HepG2 (cell line): ENCODE data around the gene SMAP2. TPM values are rescaled to one million over a fixed set of nuclear protein-coding genes. Genes with fewer than 3 reads are reported as not detected.

ENCODE experiments used
- ATAC-seq: fragments of 200-7000 bp; cut with Tn5 transposase; 3 replicates; pipeline ENCODE4 v1.9.1; 2020; ENCODE audit warnings: mild to moderate bottlenecking, moderate library complexity
- BruUV-seq: library from RNA; stranded (reverse); fragments of 400-500 nt; replicated peaks from 2 replicates; lab custom pipeline; 2021; lab: Mats Ljungman, UMichigan
- CTCF ChIA-PET: fragments of 300-600 bp; formaldehyde crosslinking; extraction: SDS; loops from one replicate; lab custom pipeline; 2021; ENCODE audit warnings: low total read pairs, inconsistent platforms, low intra/inter-chr PET ratio; lab: Yijun Ruan, JAX
- POLR2A ChIA-PET: fragments of 350-600 bp; sonication (Branson Sonifier 250); formaldehyde crosslinking; loops from one replicate; lab custom pipeline; 2020; ENCODE audit warnings: antibody characterized with exemption, inconsistent platforms; lab: Yijun Ruan, JAX
- DNase-seq: peaks from one replicate; pipeline ENCODE4 v3.0.0-alpha.2; 2015; ENCODE audit warnings: low spot score
- FAIRE-seq: peaks from 3 replicates; lab custom pipeline; 2011; peaks lifted over from hg19 to GRCh38; lab: Jason Lieb, UNC
- H2AFZ ChIP-seq: one replicate; pipeline ENCODE4 v1.6.1; 2011; ENCODE audit warnings: low read length, inconsistent platforms
- H3K27ac ChIP-seq: fragments of 300-600 bp; 3 replicates; pipeline ENCODE4 v1.8.0; 2011; ENCODE audit warnings: mixed run types, mild to moderate bottlenecking, mixed read lengths, low read length, inconsistent platforms; ENCODE audit not compliant: insufficient read depth; ENCODE audit errors: extremely low read length
- H3K27me3 ChIP-seq, 2 experiments: fragments of 200-600 bp in 1 of 2; 2 replicates in 1 of 2; 3 replicates in 1 of 2; pipeline versions ENCODE4 v1.6.0 to v1.8.0; 2011; ENCODE audit warnings: low read length in 2 of 2, mild to moderate bottlenecking in 2 of 2, moderate library complexity in 2 of 2, inconsistent platforms in 1 of 2; ENCODE audit not compliant: insufficient read depth in 2 of 2, control insufficient read depth in 1 of 2
- H3K36me3 ChIP-seq, 2 experiments: fragments of 200-600 bp in 1 of 2; replicated peaks in 1 of 2; 2 replicates in 1 of 2; 3 replicates in 1 of 2; pipeline versions ENCODE4 v1.5.1 to v1.8.0; 2011; ENCODE audit warnings: low read length in 2 of 2, inconsistent platforms in 1 of 2; ENCODE audit not compliant: insufficient read depth in 2 of 2, control insufficient read depth in 1 of 2
- H3K4me1 ChIP-seq: 2 replicates; pipeline ENCODE4 v1.5.1; 2012; ENCODE audit warnings: low read length, inconsistent platforms; ENCODE audit not compliant: insufficient read depth
- H3K4me2 ChIP-seq: 2 replicates; pipeline ENCODE4 v1.6.0; 2011; ENCODE audit warnings: low read depth, low read length, inconsistent platforms
- H3K4me3 ChIP-seq, 3 experiments: fragments of 200-600 bp in 1 of 3; sonication (generic), shearing (Covaris generic) in 1 of 3; replicated peaks in 1 of 3; 2 replicates each; pipeline ENCODE4 v1.5.1; 2011 to 2016; ENCODE audit warnings: low read length in 3 of 3, inconsistent platforms in 2 of 3, low read depth in 2 of 3, mild to moderate bottlenecking in 2 of 3, control low read depth in 1 of 3, mixed read lengths in 1 of 3; ENCODE audit not compliant: insufficient read depth in 1 of 3
- H3K79me2 ChIP-seq: one replicate; pipeline ENCODE4 v1.6.1; 2011; ENCODE audit warnings: low read length, inconsistent platforms; ENCODE audit not compliant: insufficient read depth
- H3K9ac ChIP-seq: 2 replicates; pipeline ENCODE4 v1.6.0; 2011; ENCODE audit warnings: mild to moderate bottlenecking, low read depth, low read length, inconsistent platforms; ENCODE audit not compliant: insufficient read depth
- H3K9me3 ChIP-seq: 2 replicates; pipeline ENCODE4 v1.5.1; 2012; ENCODE audit warnings: mild to moderate bottlenecking, low read length
- H4K20me1 ChIP-seq: 2 replicates; pipeline ENCODE4 v1.6.0; 2011; ENCODE audit warnings: inconsistent platforms, mild to moderate bottlenecking, low read length, moderate library complexity; ENCODE audit not compliant: insufficient read depth
- MAZ ChIP-seq, 2 experiments: sonication (generic) in 1 of 2; formaldehyde crosslinking in 1 of 2; IDR thresholded peaks; 2 replicates each; pipeline versions ENCODE4 v1.5.0 to v1.6.1; 2012 to 2020; ENCODE audit warnings: low read depth in 2 of 2, mild to moderate bottlenecking in 2 of 2, borderline replicate concordance in 1 of 2, improper control_type of control experiment in 1 of 2, low read length in 1 of 2, missing genetic modification reagents in 1 of 2, moderate library complexity in 1 of 2
- NFATC3 ChIP-seq: sonication (generic); formaldehyde crosslinking; IDR thresholded peaks from 2 replicates; pipeline ENCODE4 v1.5.1; 2020; ENCODE audit warnings: mild to moderate bottlenecking, missing genetic modification reagents
- POGK ChIP-seq: sonication (generic); formaldehyde crosslinking; conservative IDR thresholded peaks from 2 replicates; pipeline ENCODE4 v1.8.0; 2022; ENCODE audit warnings: mild to moderate bottlenecking, moderate library complexity, missing genetic modification reagents
- ZBTB34 ChIP-seq: sonication (generic); formaldehyde crosslinking; IDR thresholded peaks from 2 replicates; pipeline ENCODE4 v1.8.0; 2022; ENCODE audit warnings: mild to moderate bottlenecking, missing genetic modification reagents
- ZNF136 ChIP-seq: sonication (generic); formaldehyde crosslinking; IDR thresholded peaks from 2 replicates; pipeline ENCODE4 v1.8.1; 2022; ENCODE audit warnings: low read depth, mild to moderate bottlenecking, moderate library complexity, missing genetic modification reagents
- WGBS: methylation state at CpG from one replicate; pipeline ENCODE4 v1.1.6; 2017; ENCODE audit warnings: low lambda C conversion rate; 5-methylcytosine and 5-hydroxymethylcytosine counted together
- in situ Hi-C: cut with HindIII; loops from 2 replicates; pipeline ENCODE4 v1.10.0; 2017; ENCODE audit warnings: low pct_unique_long_range_greater_than_20kb; ENCODE audit not compliant: extremely low pct_ligation_motif_present
- intact Hi-C: fragments of 100-400 bp; cut with micrococcal nuclease; formaldehyde crosslinking; loops from one replicate; pipeline ENCODE4 v1.10.0; 2022; ENCODE audit not compliant: unreplicated experiment
- polyA plus RNA-seq, 8 experiments: library from polyadenylated mRNA; depleted of rRNA in 3 of 8; stranded (reverse) in 7 of 8; unstranded in 1 of 8; fragments of >200 nt; fragmentation: Illumina TruSeq in 4 of 8; extraction: Trizol in 4 of 8; gene quantifications; 2 replicates each; pipeline versions ENCODE4 v1.2.1 to v1.2.3, GENCODE V29; 2011 to 2016; ENCODE audit warnings: low read depth in 4 of 8, missing spikeins in 1 of 8, mixed read lengths in 1 of 8; ENCODE audit not compliant: insufficient read depth in 1 of 8
- total RNA-seq, 5 experiments: library from RNA; depleted of rRNA; stranded (reverse); fragments of >200 nt; fragmentation: Illumina TruSeq; extraction: Trizol; gene quantifications; 2 replicates each; pipeline ENCODE4 v1.2.3, GENCODE V29; 2016; ENCODE audit warnings: low read depth in 1 of 5

Gene SMAP2
- total and polyA plus RNA-seq, 2 of the 13 experiments (the other 11 are each of a cell fraction or from before 2014, with no cell fraction given): 19.0 to 22.3 TPM

- intact Hi-C loops: no loop called here
- no TSS peak for BruUV-seq
- no peak for ATAC-seq
- Histone ChIP-seq H3K9me3 (no peaks in the 10 kb centered on the region), H4K20me1 (no peaks in the 10 kb centered on the region), H3K27me3 (no peaks in the 10 kb centered on the region), H3K79me2 (no peaks in the 10 kb centered on the region), H3K4me1 (peaks cover 14% of the 10 kb centered on the region), H3K27ac (no peak overlapping the region), H3K4me2 (no peak overlapping the region), H2AFZ (no peak overlapping the region), H3K9ac (no peak overlapping the region), H3K4me3 (no peak overlapping the region), H3K36me3 (no peaks in the 10 kb centered on the region)
- 55% methylated on average over 3 of the region's 3 CpGs for WGBS
- DNase-seq: no peak
- ChIA-PET POLR2A (interaction anchor here (1.0 kb wide), 1 partner anchor 11 kb away, joined by 3 read pairs; no protein-coding TSS in a partner anchor), CTCF (no interaction called here)
- in situ Hi-C loops: no loop called here
- no peak for FAIRE-seq
- TF ChIP-seq MAZ (IDR thresholded peaks at IDR 0.05; ENCODE audit: borderline replicate concordance, low read depth, low read length): no peak
- no peak for TF ChIP-seq MAZ (CRISPR knock-in tag; IDR thresholded peaks at IDR 0.05; ENCODE audit: low read depth)
- TF ChIP-seq ZBTB34 (CRISPR knock-in tag): no peak
- TF ChIP-seq POGK: no peak
- no peak for TF ChIP-seq ZNF136 (CRISPR knock-in tag)
- TF ChIP-seq NFATC3 (CRISPR knock-in tag): no peak
Observed at GRCh38 chr1:40432644-40433390, 59.3 kb downstream of the SMAP2 start.
